Activated naive CD8-positive, alpha-beta T cell (primary cell): ENCODE measurements around the gene LITAFD.
"Not testable (repeated sequence)": the region's sequence is repeated elsewhere in the genome, so short reads cannot be mapped to it uniquely, and the experiment has no call there.

ENCODE experiments used
- H3K27ac Mint-ChIP-seq: one replicate; pipeline ENCODE4 v1.8.0; 2021; ENCODE audit warnings: mixed read lengths
- H3K27me3 Mint-ChIP-seq: one replicate; pipeline ENCODE4 v1.8.0; 2021; ENCODE audit warnings: mixed read lengths
- H3K36me3 Mint-ChIP-seq: one replicate; pipeline ENCODE4 v1.8.0; 2021; ENCODE audit warnings: mixed read lengths
- H3K4me1 Mint-ChIP-seq: one replicate; pipeline ENCODE4 v1.8.0; 2021; ENCODE audit warnings: low read depth, mixed read lengths
- H3K4me3 Mint-ChIP-seq: one replicate; pipeline ENCODE4 v1.8.0; 2021; ENCODE audit warnings: mild to moderate bottlenecking, mixed read lengths
- H3K9me3 Mint-ChIP-seq: one replicate; pipeline ENCODE4 v1.8.0; 2021; ENCODE audit warnings: low read depth, mixed read lengths

The LITAFD gene

DNA sequence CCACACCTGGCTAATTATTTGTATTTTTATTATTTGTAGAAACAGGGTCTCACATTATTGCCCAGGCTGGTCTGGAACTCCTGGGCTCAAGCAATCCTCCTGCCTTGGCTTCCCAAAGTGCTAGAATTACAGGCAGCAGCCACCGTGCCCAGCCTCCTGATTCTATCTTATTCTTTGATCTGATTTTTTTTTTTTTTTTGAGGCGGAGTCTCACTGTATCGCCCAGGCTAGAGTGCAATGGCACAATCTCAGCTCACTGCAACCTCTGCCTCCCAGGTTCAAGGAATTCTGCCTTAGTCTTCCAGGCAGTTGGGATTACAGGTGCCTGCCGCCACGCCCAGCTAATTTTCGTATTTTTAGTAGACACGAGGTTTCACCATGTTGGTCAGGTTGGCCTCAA is 6.8 kb upstream of the LITAFD start:
- H3K27me3 Mint-ChIP-seq, H3K4me3 Mint-ChIP-seq, H3K9me3 Mint-ChIP-seq, H3K36me3 Mint-ChIP-seq, H3K27ac Mint-ChIP-seq: not testable (repeated sequence)
- H3K4me1 Mint-ChIP-seq = peaks cover 25% of the 10 kb centered on the region

DNA sequence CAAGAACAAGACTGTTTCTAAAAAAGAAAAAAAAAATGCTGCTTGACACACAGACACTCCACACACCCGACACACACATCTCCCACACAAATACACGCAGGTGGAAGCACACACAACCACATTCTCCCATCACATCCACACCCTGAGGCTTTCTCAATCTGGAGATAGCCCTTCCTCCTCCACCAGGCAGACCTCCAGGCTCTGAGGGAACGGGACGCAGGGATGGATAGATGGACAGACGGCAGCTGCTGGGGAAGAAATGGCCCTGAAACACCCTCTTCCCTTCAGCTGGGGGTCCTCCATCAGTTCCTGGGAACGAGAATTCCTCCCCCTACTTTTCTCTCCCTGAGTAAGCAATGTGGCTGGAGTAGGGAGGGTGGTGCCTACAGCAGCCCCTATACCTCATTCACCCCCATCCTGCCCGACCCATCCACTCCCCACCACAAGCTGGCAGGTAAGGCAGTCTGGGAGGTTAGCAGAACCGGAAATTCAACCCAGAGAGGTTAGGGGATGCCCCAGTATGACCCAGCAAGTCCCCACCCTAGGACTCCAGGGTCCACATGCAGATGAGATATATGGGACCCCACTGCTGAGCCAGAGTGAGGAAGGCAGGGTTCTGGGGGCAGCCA is 4.1 kb upstream of the LITAFD start:
- Mint-ChIP-seq H3K4me3 (no peak overlapping the region), H3K36me3 (no peaks in the 10 kb centered on the region), H3K27me3 (no peaks in the 10 kb centered on the region), H3K4me1 (peaks cover 16% of the 10 kb centered on the region), H3K9me3 (no peaks in the 10 kb centered on the region), H3K27ac (no peak overlapping the region)

DNA sequence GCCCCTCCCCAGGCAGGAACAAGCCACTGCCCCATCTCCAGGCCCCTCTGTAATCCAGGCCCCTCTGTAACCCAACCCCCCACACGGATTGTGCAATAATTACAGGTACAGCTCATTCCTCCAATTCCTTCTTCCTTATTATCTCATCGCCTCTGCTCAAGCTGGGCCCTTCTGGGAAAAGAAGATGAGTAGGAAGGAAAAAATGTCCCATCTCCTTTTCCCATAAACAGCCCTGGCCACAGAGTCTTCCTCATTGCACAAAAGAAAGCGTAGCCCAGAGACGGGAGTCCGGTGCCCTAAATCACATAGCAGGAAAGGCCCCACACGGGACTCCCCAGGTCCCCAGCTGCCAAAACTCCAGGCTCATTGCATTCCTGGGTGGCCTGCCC is 3.6 kb upstream of the LITAFD start:
- H3K9me3 Mint-ChIP-seq = no peaks in the 10 kb centered on the region
- no peaks in the 10 kb centered on the region for H3K36me3 Mint-ChIP-seq
- no peak overlapping the region for H3K4me3 Mint-ChIP-seq
- H3K27me3 Mint-ChIP-seq = no peaks in the 10 kb centered on the region
- peaks cover 16% of the 10 kb centered on the region for H3K4me1 Mint-ChIP-seq
- no peak overlapping the region for H3K27ac Mint-ChIP-seq

DNA sequence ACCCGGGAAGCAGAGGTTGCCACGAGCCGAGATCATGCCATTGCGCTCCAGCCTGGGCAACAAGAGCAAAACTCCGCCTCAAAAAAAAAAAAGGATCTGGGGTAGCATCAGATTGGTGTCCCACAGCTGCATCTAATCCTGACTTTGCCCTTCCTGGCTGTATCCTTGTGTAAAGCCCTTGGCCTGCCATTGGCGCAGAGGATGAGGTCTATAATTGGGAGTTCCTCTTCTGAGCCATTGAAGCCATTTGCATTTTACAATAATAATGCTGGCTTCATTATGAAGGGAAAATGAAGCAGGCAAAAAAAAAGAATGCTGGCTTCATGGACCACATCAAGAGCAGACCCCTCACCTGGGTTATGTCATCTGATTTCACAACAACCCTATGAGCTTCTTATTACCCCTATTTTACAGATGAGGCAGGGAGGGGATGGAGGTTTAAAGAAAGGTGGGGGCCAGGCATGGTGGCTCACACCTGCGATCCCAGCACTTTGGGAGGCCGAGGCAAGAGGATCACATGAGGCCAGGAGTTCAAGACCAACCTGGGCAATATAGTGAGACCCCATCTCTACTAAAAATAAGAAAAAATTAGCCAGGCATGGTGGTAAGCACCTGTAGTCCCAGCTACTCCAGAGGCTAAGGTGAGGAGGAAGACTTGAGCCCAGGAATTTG is 1.2 kb upstream of the LITAFD start:
- Mint-ChIP-seq H3K27me3 (no peaks in the 10 kb centered on the region), H3K4me3 (no peak overlapping the region), H3K27ac (no peak overlapping the region), H3K9me3 (no peaks in the 10 kb centered on the region), H3K36me3 (no peaks in the 10 kb centered on the region), H3K4me1 (peaks cover 15% of the 10 kb centered on the region)

DNA sequence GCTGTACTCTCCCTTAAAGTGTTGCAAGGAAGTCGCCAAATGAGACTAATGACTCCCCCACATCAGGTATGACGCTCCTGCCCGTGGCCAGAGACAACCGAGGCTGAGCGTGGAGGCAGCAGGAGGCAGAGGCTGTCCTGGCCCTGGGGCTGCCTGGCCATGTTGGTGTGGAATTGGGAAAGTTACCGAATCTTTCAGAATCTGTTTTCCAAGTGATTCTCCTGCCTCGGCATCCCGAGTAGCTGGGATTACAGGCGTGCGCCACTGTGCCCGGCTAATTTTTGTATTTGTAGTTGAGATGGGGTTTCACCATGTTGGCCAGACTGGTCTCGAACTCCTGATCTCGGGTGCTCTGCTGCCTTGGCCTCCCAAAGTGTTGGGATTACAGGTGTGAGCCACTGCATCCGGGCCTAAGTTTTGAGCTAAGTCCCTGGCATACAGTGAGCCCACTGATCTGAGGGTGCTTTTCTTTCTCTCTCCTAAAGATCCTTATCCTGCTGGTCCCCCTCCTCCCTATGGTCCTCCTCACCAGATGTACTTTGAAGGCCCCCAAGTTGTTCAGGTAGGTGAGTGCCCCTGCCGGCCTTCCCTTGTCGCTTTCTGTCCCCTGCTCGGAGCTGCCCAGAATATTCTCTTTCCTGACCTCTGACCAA is 700 bp downstream of the LITAFD start:
- Mint-ChIP-seq H3K36me3 (no peaks in the 10 kb centered on the region), H3K4me1 (peaks cover 16% of the 10 kb centered on the region), H3K4me3 (no peak overlapping the region), H3K27me3 (no peaks in the 10 kb centered on the region), H3K27ac (no peak overlapping the region), H3K9me3 (no peaks in the 10 kb centered on the region)

DNA sequence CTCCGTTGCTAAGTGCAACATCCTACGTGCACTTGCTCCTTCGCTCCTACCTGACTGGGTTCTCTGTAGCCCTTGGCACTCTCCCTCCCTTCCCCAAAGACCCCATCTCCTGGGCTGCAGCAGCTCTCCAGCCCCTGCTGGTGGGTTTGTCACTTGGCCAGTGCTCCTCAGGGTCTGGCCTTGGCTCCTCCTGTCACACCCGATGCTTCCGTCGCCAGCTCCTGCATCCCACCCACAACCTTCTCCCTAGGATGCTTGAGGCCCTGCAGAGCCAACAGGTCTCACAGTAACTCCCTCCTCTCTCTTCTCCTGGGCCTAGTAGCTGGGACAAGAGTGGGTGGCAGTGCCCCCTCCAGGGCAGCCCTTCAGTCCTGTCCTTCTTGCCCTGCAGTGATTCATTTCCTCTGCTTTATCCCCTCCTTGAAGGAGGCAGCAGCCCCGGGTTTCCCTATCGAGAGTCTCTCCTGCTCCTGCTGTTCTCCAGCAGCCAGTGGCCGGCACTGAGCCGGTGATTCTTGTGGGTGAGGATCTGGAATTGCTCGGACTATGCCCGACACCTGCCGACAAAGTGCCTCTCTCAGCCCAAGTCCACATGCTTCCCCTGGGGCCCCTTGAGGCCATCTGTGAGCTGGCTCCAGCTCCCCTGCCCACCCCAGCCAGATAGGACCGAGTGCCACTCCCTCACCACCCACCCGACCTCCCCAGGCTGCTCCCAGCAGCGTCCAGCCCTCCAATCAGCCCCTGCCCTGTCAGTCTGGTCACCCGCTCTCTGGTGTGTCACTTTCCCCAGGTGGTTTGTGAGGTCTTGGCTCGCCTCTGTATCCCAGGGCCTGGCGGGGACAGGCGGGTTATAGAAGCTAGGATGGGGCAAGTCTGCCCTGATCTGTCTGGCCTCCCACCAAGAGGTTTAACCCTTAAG is 3.8 kb downstream of the LITAFD start:
- Mint-ChIP-seq H3K27me3 (no peaks in the 10 kb centered on the region), H3K36me3 (no peaks in the 10 kb centered on the region), H3K9me3 (no peaks in the 10 kb centered on the region), H3K4me3 (no peak overlapping the region), H3K27ac (no peak overlapping the region), H3K4me1 (peaks cover 9% of the 10 kb centered on the region)

DNA sequence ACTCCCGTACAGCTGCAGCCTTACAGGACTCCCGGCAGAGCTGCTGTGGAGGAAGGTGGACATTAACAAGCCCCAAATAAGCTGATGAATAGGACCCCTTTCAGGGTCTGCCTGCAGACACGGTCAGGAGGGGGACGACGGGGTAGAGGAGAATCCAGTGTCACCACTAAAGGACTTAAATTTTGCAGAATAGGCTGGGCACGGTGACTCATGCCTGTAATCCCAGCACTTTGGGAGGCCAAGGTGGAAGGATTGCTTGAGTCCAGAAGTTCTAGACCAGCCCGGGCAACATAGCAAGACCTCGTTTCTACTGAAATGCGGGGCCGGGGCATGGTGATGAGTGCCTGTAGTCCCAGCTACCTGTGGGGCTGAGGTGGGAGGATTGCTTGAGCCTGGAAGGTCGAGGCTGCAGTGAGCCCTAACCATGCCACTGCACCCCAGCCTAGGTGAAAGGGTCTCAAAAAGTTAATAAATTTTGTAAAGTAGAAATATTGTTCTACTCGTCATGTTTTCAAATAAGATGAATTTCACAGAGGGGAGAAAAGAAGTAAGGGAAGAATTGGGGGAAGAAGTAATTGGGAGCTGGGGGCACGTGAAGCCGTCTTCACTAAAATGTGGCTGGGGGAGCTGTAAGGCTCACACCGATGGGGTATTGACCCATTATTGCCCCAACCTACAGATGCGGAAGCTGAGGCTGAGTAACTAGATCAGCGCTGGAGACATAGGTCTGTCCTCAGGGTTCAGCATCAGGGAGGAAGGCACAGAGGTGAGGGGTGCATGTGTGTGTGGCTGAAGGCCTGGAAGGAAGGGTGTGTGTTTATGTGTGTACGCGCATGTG is 4.7 kb downstream of the LITAFD start:
- Mint-ChIP-seq H3K27ac (peak overlapping the region; percentile 31), H3K4me3 (no peak overlapping the region)

DNA sequence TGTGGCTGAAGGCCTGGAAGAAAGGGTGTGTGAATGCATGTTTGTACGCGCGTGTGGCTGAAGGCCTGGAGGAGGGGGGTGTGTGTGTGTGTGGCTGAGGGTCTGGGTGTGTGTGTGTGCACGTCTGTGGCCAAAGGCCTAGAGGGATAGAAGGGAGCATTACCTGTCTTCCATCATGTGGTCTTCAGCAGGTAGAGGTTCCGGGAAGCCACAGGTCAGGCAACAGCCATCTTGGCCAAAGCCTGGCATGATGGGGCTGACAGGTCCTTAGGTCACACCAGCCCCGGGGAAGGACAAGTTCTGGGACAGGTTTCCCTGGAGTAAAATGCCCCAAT is 5.2 kb downstream of the LITAFD start:
- H3K4me3 Mint-ChIP-seq = no peak overlapping the region
- H3K27ac Mint-ChIP-seq = no peak overlapping the region
- H3K9me3 Mint-ChIP-seq = no peaks in the 10 kb centered on the region
- no peaks in the 10 kb centered on the region for H3K36me3 Mint-ChIP-seq
- H3K4me1 Mint-ChIP-seq = peaks cover 11% of the 10 kb centered on the region
- no peaks in the 10 kb centered on the region for H3K27me3 Mint-ChIP-seq

More for the DNA sequence above, 4.7 kb downstream of the LITAFD start:
- no peaks in the 10 kb centered on the region for H3K36me3 Mint-ChIP-seq
- H3K27me3 Mint-ChIP-seq = no peaks in the 10 kb centered on the region
- peaks cover 11% of the 10 kb centered on the region for H3K4me1 Mint-ChIP-seq
- H3K9me3 Mint-ChIP-seq = no peaks in the 10 kb centered on the region

DNA sequence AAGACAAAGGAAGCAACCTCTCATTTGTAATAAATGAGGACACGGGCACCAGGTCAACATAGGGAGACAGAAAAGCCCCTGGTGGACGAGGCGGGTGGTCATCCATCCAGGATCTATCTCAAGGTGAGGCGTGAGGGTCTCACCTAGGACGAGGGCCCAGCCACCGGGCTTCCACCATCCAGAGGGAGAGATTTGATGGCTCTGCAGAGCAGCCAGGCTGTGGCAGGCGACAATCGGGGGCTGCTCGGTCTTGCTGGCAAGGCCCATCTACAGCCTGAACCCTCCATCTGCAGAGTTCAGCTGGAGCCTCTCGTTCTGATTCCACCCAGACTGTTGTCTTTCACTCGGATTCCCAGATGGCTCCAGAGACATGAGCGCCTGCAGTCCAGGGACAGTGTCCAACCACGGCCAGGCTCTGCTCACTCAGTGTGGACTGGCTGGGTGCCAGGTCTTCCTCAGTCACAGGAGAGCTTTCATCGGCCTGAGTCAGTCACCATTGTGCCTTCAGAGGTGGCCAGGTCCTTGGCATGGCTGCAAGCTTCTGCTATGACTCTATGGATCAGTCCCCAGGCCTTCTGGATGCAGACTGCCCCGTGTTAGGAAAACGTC is 5.9 kb downstream of the LITAFD start:
- Mint-ChIP-seq H3K27me3 (no peaks in the 10 kb centered on the region), H3K4me3 (no peak overlapping the region), H3K36me3 (no peaks in the 10 kb centered on the region), H3K9me3 (no peaks in the 10 kb centered on the region), H3K27ac (no peak overlapping the region), H3K4me1 (peaks cover 11% of the 10 kb centered on the region)

DNA sequence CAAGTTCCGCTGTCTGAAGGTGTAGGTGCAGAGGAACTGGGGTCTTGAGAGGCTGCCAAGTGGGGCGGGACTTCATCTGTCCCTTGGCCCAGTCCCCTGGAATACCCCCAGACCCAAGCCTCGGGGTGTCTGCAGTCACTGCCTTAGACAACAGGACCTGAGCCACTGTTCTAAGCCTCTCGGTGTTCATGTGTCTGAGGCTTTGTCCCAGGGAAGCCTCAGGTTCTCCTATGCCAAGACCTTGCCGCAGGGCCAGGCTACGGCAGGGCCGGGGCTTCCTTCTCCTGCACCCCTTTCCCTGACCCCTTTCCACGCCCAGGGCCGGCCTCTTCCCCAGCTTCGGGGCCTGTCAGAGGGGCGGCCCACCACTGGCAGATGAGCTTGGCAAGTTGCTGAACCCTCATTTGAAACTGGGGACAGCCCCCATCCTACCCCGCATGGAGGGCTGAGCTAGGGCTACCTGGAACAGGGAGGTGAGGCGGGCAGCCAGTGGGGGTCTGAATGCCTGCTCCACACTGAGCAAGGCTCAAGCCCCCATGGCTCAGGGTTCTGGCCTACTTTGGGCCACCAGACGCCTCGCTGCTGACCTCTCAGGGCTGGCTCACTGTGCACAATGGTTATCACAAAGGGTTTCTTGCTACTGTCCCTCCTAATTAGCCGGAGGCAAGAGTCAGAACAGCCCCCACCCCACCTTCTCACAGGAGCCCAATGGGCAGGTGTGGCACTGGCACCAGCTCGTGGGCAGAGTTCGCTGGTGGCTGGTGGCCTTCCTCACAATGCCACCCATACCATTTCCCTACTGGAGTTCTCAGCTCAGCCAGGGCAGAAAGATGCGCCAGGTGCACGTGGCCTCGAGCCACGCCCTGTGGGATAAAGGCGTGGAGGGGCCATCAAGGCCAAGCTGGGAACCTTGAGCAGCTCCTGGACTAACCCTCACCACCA is 7.1 kb downstream of the LITAFD start:
- H3K4me1 Mint-ChIP-seq = peaks cover 11% of the 10 kb centered on the region
- no peaks in the 10 kb centered on the region for H3K36me3 Mint-ChIP-seq
- H3K9me3 Mint-ChIP-seq = no peaks in the 10 kb centered on the region
- H3K4me3 Mint-ChIP-seq = no peak overlapping the region
- no peak overlapping the region for H3K27ac Mint-ChIP-seq
- no peaks in the 10 kb centered on the region for H3K27me3 Mint-ChIP-seq

DNA sequence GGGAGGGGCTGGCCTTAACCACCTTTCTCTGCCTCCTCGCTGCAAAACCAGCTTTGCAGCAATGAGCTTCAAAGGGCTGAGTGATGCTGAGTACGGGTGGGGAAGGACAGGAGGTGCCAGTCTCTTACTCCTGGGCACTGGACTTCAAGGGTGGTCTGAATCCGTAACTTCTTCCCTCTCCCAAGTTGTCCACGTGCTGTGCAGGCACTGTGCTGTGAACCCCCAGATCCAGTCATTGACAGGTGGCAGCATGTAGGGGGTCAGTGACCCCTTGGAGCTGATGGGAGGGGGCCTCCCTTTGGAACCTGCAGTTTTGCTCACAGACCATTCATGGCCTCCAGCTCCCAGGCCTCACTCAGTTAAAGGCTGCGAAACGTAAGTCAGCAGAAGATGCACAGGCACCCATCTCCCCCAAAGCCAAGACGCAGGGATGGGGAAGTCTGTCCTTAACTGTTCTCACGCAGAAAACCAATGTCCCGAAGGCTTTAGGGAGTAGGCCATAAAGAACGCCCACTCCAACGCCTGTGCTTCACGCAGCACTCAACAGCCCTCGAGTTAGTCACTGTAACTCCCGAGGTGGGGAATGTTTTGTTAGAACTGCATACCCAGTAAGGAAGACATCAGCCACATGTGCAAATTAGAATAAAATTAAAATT is 7.9 kb downstream of the LITAFD start:
- Mint-ChIP-seq H3K4me3 (no peak overlapping the region), H3K9me3 (no peaks in the 10 kb centered on the region), H3K27ac (peak overlapping the region; percentile 41), H3K27me3 (no peaks in the 10 kb centered on the region), H3K36me3 (no peaks in the 10 kb centered on the region), H3K4me1 (peaks cover 11% of the 10 kb centered on the region)

DNA sequence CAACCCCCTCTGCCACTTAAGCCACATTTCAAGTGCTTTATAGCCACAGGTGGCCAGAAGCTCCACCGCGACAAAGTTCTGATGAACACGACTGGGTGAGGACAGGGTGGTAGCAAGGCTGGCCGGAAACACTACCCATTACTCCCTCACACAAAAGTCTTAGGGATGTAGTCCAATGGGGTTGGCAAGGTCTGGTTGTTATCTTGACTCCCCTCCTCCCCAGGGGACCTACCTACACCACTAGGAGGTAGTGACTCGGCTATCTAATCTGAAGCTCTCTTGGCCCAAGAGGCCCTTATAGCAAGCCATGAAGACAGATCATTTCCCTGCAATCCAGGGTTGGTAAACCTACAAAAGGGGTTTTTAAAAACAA is 8.4 kb downstream of the LITAFD start:
- Mint-ChIP-seq H3K4me1 (peaks cover 7% of the 10 kb centered on the region), H3K27ac (peak overlapping the region; percentile 41), H3K9me3 (no peaks in the 10 kb centered on the region), H3K36me3 (no peaks in the 10 kb centered on the region), H3K27me3 (no peaks in the 10 kb centered on the region), H3K4me3 (no peak overlapping the region)

DNA sequence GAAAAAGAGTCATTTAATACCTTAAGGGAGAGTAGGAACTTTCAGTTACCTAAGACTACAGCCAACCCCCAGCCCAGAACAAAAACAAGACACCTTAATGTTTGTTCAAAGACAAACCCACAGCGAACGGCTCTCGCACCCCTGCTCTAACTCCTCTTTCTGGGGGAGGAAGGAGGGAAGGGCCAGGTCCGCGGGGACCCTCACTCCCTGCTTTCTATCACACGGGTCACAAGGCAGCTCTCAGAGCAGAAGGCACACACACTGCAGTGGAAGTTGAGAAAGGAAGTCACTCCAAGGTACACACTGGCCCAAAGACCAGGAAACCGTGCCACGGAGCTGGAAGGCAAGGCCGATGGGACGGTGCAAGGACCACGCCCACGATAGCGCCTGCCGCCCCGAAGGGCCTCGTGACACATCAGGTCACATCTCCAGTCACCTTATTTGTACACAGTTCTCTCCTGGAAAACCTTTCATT is 10.0 kb downstream of the LITAFD start:
- Mint-ChIP-seq H3K9me3 (no peaks in the 10 kb centered on the region), H3K27me3 (no peaks in the 10 kb centered on the region), H3K4me3 (no peak overlapping the region), H3K4me1 (peaks cover 2% of the 10 kb centered on the region), H3K27ac (peak overlapping the region; percentile 58), H3K36me3 (no peaks in the 10 kb centered on the region)
